Fibroblast of lung (primary cell): ENCODE data around the gene DLGAP4. TPM values are rescaled to one million over a fixed set of nuclear protein-coding genes. Genes with fewer than 3 reads are reported as not detected.

Source experiments
- DNase-seq, 2 donors: peaks; one replicate each; pipeline versions ENCODE4 v3.0.0 to v3.0.0-alpha.2; 2010; ENCODE audit warnings: low read depth in 2 of 2
- H2AFZ ChIP-seq: 2 replicates; pipeline ENCODE4 v1.5.1; 2012; ENCODE audit warnings: low read length, control low read depth, inconsistent platforms
- H3K27ac ChIP-seq: 2 replicates; pipeline ENCODE4 v1.5.1; 2011; ENCODE audit warnings: low read length, control low read depth; ENCODE audit not compliant: insufficient read depth
- H3K27me3 ChIP-seq: 2 replicates; pipeline ENCODE4 v1.5.1; 2011; ENCODE audit warnings: mild to moderate bottlenecking, low read length; ENCODE audit not compliant: control insufficient read depth, insufficient read depth
- H3K36me3 ChIP-seq: 2 replicates; pipeline ENCODE4 v1.5.1; 2011; ENCODE audit warnings: low read length; ENCODE audit not compliant: control insufficient read depth, insufficient read depth
- H3K4me1 ChIP-seq: 2 replicates; pipeline ENCODE4 v1.5.1; 2011; ENCODE audit warnings: low read length; ENCODE audit not compliant: control insufficient read depth, insufficient read depth; ENCODE audit errors: extremely low read depth
- H3K4me2 ChIP-seq: 2 replicates; pipeline ENCODE4 v1.5.1; 2011; ENCODE audit warnings: low read length, control low read depth; ENCODE audit not compliant: insufficient read depth; ENCODE audit errors: extremely low read depth
- H3K4me3 ChIP-seq, 4 experiments: fragments of 200-600 bp in 1 of 4; sonication (generic) in 1 of 4; replicated peaks in 1 of 4; 2 replicates each; pipeline ENCODE4 v1.5.1; 2011 to 2016; ENCODE audit warnings: low read length in 4 of 4, low read depth in 3 of 4, mild to moderate bottlenecking in 3 of 4, control low read depth in 2 of 4, inconsistent platforms in 1 of 4, mixed read lengths in 1 of 4; ENCODE audit not compliant: insufficient read depth in 1 of 4; ENCODE audit errors: control extremely low read depth in 1 of 4
- H3K79me2 ChIP-seq: 2 replicates; pipeline ENCODE4 v1.5.1; 2012; ENCODE audit warnings: mild to moderate bottlenecking, low read length, inconsistent platforms; ENCODE audit not compliant: control insufficient read depth, insufficient read depth
- H3K9ac ChIP-seq: 2 replicates; pipeline ENCODE4 v1.5.1; 2011; ENCODE audit warnings: mild to moderate bottlenecking, low read length, control low read depth; ENCODE audit not compliant: insufficient read depth
- H3K9me3 ChIP-seq: 2 replicates; pipeline ENCODE4 v1.5.1; 2012; ENCODE audit warnings: low read depth, low read length; ENCODE audit not compliant: control insufficient read depth, insufficient read depth
- H4K20me1 ChIP-seq: 2 replicates; pipeline ENCODE4 v1.5.1; 2011; ENCODE audit warnings: low read length; ENCODE audit not compliant: control insufficient read depth, insufficient read depth; ENCODE audit errors: extremely low read depth
- EZH2 ChIP-seq: IDR thresholded peaks from 2 replicates; pipeline ENCODE4 v1.5.1; 2012; ENCODE audit warnings: low read length, control low read depth, mild to moderate bottlenecking; ENCODE audit errors: missing control alignments
- polyA plus RNA-seq, 2 donors: library from polyadenylated mRNA; depleted of rRNA in 1 of 2; stranded (reverse) in 1 of 2; unstranded in 1 of 2; fragments of >200 nt; gene quantifications; 2 replicates each; pipeline ENCODE4 v1.2.1, GENCODE V29; 2011 to 2012; ENCODE audit warnings: missing spikeins in 1 of 2
- total RNA-seq: library from RNA; depleted of rRNA; stranded (reverse); fragments of >200 nt; gene quantifications from 2 replicates; pipeline ENCODE4 v1.2.1, GENCODE V29; 2014
- TF ChIP-seq, protein P1 (sequence below), 2 donors: IDR thresholded peaks in 1 of 2; conservative IDR thresholded peaks in 1 of 2; 1 replicate in 1 of 2; 2 replicates in 1 of 2; pipeline ENCODE4 v1.5.1; 2011 to 2012; ENCODE audit warnings: low read length in 2 of 2, control low read depth in 1 of 2, inconsistent platforms in 1 of 2, low read depth in 1 of 2, mild to moderate bottlenecking in 1 of 2

DLGAP4 gene
- total and polyA plus RNA-seq, 2 donors (not counting 1 experiment from before 2014, with no cell fraction given) = 25.9 to 26.9 TPM

DNA sequence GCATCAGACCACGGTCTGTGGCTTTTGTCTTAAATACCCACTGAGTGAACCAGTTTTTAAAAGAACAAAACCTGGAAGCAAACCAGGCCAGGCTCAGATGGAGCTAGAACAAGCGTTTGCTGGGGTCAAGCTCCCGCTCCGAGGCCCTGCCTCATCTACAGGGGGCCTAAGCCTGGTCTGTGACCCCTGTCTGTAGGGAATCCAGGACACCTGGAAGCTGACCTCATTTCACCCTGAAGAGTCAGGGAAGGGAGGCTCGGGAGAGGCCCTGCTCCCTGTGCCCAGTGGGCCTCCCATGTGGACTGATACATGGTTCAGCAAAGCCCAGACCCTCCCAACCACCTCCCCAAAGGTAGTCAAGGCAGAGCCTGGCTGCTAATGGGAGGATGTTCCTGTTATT lies 26.8 kb upstream of the DLGAP4 start:
- Histone ChIP-seq H4K20me1 (no peaks in the 10 kb centered on the region), H3K27me3 (peaks cover 11% of the 10 kb centered on the region), H3K36me3 (no peaks in the 10 kb centered on the region), H3K79me2 (no peaks in the 10 kb centered on the region), H2AFZ (no peak overlapping the region), H3K4me1 (no peaks in the 10 kb centered on the region), H3K9me3 (no peaks in the 10 kb centered on the region), H3K4me3 (no peak overlapping the region), H3K4me2 (no peak overlapping the region), H3K9ac (no peak overlapping the region), H3K27ac (no peak overlapping the region)
- DNase-seq = no peak
- TF ChIP-seq, protein P1, sequence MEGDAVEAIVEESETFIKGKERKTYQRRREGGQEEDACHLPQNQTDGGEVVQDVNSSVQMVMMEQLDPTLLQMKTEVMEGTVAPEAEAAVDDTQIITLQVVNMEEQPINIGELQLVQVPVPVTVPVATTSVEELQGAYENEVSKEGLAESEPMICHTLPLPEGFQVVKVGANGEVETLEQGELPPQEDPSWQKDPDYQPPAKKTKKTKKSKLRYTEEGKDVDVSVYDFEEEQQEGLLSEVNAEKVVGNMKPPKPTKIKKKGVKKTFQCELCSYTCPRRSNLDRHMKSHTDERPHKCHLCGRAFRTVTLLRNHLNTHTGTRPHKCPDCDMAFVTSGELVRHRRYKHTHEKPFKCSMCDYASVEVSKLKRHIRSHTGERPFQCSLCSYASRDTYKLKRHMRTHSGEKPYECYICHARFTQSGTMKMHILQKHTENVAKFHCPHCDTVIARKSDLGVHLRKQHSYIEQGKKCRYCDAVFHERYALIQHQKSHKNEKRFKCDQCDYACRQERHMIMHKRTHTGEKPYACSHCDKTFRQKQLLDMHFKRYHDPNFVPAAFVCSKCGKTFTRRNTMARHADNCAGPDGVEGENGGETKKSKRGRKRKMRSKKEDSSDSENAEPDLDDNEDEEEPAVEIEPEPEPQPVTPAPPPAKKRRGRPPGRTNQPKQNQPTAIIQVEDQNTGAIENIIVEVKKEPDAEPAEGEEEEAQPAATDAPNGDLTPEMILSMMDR (conservative IDR thresholded peaks at IDR 0.05 in 1 of 2, IDR thresholded peaks at IDR 0.05 in 1 of 2; ENCODE audit: low read depth in 1 of 2, low read length in 2 of 2) = no peak
- TF ChIP-seq EZH2 = no peak

DNA sequence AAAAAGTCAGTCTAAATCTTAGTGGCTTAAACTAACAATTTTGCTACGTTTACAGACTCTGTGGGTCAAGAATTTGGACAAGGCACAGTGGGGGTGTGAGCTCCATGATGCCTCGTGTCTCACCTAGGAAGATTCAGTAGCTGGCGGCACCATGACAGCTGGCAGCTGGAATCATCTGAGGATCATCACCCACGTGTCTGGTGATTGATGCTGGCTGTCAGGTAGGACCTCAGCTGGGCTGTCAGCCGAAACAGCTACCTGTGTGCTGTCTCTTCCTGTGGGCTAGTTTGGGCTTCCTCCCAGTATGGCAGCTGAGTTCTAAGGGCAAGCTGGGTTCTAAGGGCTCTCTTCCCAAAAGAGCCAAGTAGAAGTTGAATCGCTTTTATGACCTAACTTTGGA lies 26.4 kb upstream of the DLGAP4 start:
- Histone ChIP-seq H3K9ac (no peak overlapping the region), H3K4me1 (no peaks in the 10 kb centered on the region), H3K27ac (no peak overlapping the region), H2AFZ (no peak overlapping the region), H4K20me1 (no peaks in the 10 kb centered on the region), H3K27me3 (peaks cover 11% of the 10 kb centered on the region), H3K79me2 (no peaks in the 10 kb centered on the region), H3K36me3 (no peaks in the 10 kb centered on the region), H3K9me3 (no peaks in the 10 kb centered on the region), H3K4me2 (no peak overlapping the region), H3K4me3 (no peak overlapping the region)
- DNase-seq = no peak
- TF ChIP-seq, protein P1 (conservative IDR thresholded peaks at IDR 0.05 in 1 of 2, IDR thresholded peaks at IDR 0.05 in 1 of 2; ENCODE audit: low read depth in 1 of 2, low read length in 2 of 2) = no peak
- TF ChIP-seq EZH2 = no peak

DNA sequence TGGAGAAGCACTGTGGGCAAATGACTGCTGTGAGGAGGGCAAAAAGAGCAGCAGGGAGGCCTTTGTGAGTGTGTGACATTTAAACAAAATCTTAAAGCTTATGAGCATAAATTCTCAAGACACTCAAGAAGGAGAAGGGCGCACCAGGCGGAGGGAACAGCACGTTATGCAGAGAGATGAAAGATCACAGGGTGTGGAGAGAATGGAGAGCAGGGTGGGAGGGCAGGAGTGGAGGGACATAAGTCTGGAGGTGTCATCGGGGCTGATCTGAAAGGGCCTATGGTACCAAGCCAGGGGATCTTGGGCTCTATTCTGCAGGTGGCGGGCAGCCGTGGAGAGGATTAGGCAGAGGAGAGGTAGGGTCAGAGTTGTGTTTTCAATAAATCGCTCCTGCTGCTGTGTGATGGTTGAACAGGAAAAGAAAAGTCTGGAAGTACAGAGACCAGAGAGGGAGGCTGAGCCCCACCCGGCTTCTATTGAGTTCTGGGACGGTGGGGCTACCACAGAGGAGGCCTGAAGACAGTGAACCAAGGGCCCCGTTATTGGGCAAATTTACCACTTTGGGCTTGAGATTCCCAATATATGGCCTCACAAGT lies 24.3 kb upstream of the DLGAP4 start:
- H2AFZ ChIP-seq = no peak overlapping the region
- H3K27ac ChIP-seq = no peak overlapping the region
- DNase-seq = no peak
- no peak overlapping the region for H3K9ac ChIP-seq
- H4K20me1 ChIP-seq = no peaks in the 10 kb centered on the region
- TF ChIP-seq, protein P1 (conservative IDR thresholded peaks at IDR 0.05 in 1 of 2, IDR thresholded peaks at IDR 0.05 in 1 of 2; ENCODE audit: low read depth in 1 of 2, low read length in 2 of 2) = no peak
- TF ChIP-seq EZH2 = no peak
- H3K79me2 ChIP-seq = no peaks in the 10 kb centered on the region
- no peak overlapping the region for H3K4me2 ChIP-seq
- H3K27me3 ChIP-seq = peaks cover 11% of the 10 kb centered on the region
- H3K4me3 ChIP-seq = no peak overlapping the region
- H3K4me1 ChIP-seq = no peaks in the 10 kb centered on the region
- no peaks in the 10 kb centered on the region for H3K9me3 ChIP-seq
- no peaks in the 10 kb centered on the region for H3K36me3 ChIP-seq
